SHP77 treated with DMSO at 0.1 percent for 48 hours (cell line): ENCODE measurements around the gene C2CD5.
"Not testable (repeated sequence)": the region's sequence is repeated elsewhere in the genome, so short reads cannot be mapped to it uniquely, and the experiment has no call there.

Source experiments
- DNase-seq: peaks from one replicate; lab custom pipeline; 2025; lab: John Stamatoyannopoulos, UW

The C2CD5 gene

DNA sequence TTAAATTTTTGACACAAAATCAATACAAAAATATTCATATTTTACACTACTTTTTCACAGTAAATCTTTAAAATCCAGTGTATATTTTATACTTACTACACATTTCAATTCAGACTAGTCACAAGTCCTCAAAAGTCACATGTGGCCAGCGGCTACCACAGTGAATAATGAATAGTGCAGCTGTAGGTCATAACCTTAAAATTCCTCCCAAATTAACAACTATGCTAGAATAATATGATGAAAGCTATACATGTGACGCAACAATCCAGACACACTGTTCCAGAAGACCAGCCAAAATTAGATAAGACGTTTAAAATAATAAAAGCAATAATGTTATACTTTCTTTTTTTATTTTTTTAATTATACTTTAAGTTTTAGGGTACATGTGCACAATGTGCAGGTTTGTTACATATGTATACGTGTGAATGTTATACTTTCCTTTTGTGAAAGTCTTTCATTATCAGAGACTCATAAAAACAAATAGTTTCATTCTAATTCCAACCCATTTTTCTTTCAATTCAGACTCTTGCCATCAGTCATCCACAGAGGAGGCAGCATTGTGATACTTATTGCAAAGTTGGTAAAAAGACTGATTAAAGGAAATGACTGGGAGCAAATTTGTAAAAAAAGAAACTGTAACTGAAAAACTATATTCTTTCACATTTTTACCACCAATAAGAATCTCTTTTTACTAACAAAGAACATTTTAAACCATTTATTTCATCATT lies 67.0 kb downstream of the C2CD5 start:
- DNase-seq, result no peak

DNA sequence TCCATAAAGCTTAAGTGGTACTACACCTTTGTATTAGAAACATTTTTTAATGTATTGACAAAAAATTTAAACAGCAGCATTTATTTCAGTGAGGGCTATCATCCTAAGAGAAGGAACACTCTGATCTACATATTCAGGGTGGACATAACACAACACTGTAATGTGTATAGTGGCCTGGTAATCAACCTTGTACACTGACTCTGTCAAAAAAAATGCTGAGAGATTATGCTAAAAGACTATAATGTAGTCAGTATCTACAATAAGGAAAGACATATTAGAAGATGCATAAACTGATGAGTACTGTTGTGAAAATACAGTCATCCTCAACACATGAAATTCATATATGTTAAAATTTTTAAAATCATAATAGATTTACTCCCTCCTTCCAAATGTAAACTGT lies 68.2 kb downstream of the C2CD5 start:
- no peak for DNase-seq

DNA sequence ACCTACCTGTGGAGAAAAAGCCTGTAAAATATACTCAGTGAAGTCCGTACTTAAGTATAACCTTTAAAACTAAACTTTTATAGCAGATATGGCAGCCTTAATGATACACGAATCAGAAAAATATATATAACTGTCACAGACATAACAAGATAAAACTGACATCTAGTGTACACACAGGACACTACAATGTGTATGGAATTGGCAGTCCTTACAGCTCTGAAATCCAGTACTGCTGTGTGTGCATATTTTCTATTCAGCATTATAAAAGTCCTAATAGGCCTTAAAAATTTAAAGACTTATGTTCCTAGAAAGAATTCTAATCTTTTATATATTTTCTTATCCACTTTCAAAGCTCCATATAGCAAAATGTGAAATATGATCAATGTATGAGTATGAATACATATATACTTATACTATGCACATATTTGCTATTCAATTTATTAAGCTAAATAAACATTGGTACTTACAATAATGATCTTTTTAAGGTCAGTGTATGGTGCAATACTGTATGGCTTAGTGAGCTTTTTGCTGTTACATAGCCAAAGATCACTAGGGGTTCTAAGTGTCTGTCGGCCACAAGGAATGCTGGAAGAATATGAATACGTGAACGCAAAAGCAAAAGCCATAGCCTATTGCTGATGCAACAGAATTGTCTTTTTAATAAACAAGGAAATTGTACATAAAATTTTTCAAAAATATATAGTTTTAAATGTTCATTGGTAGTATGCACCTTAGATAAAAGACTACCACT lies 69.2 kb downstream of the C2CD5 start:
- no peak for DNase-seq

DNA sequence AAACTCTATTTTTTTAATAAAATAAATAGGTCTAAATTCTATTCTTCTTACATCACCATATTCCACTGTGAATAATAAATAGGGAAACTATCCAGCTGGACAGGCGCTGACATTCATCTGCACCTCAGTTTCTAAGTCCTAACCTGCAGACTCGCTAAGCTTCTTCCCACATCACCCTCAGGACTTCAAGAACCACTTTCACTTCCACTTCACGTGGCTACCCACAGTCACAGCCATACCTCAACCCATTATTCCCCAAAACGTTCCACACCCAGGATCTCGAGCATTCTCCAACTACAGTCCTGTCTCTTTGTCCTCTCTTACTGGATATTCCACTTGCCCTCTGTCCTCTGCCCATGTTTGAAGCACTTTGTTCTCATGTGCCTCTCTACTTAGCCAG lies 71.1 kb downstream of the C2CD5 start:
- no peak for DNase-seq

DNA sequence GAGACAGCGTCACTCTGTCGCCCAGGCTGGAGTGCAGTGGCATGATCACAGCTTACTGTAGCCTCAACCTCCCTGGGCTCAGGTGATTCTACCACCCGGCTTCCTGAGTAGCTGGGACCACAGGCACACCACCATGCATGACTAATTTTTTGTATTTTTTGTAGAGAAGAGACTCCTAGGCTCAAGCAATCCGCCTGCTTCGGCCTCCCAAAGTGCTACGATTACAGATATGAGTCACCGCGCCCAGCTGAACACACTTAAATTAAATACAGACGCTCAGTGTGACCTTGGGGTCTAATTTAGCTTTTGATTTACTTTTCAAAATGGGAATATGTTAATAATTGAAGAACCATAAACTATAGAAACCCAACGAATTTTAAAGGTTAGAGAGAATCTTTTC lies 77.2 kb downstream of the C2CD5 start:
- no peak for DNase-seq

DNA sequence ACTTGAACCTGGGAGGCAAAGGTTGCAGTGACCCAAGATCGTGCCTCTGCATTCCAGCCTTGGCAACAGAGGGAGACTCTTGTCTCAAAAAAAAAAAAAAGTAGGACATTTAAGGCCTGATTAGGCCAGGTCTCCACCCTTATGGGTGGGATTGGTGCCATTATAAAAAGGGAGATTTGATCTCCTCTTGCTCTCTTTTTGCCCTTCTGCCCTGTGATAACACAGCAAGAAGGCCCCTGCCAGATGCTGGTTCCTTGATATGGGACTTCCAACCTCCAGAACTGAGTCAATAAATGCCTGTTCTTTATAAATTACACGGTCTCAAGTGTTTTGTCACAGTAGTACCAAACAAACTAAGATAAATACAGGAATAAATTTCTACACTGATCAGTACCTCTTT lies 81.0 kb downstream of the C2CD5 start:
- no peak for DNase-seq

DNA sequence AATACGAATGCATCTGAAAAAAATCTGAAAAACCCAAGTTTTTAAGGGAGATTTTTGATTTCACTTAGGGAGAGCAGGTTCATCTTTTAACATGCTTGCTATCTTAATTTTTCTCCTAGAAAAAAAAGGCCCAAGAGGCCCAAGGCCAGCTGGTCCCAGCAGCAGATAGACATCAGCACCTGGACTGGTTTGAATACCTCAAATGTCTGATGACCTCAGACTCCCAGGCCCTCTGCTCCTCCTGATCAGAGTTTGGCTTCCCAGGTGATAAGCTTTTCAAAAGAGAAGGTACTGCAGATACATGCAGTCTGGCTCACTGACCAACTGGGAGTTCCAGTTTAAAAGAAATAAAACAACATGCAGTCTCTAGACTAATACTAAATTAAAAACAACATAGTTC lies 82.6 kb downstream of the C2CD5 start:
- no peak for DNase-seq

DNA sequence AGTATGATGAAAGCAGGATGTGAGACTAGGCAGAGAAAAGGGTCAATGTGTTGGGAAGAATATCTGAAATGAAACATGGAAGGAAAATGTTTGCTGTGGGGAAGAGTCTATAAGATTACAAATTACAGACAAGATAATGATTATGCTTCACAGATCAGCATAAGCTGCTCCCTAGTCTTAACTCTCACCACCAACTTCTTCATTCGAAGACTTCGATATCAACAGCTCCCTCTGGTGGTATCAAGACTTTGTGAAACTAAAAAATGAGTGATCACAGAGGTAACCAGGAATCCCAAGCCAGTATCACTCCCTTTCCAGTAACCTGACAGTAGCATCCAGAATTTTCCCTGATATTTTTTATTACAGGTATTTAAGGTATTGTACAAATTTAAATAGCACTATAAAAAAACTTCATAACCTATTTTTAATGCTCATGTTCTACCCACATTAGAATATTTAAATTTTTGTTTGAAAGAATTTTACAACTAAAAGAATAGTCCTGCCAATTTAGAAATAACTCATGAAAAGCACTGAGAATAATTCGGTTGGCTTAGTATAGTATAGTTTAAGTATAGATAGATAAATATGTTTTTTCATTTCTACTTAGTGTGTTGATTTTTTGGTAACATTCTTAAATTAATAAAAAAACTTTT lies 84.4 kb downstream of the C2CD5 start:
- no peak for DNase-seq

DNA sequence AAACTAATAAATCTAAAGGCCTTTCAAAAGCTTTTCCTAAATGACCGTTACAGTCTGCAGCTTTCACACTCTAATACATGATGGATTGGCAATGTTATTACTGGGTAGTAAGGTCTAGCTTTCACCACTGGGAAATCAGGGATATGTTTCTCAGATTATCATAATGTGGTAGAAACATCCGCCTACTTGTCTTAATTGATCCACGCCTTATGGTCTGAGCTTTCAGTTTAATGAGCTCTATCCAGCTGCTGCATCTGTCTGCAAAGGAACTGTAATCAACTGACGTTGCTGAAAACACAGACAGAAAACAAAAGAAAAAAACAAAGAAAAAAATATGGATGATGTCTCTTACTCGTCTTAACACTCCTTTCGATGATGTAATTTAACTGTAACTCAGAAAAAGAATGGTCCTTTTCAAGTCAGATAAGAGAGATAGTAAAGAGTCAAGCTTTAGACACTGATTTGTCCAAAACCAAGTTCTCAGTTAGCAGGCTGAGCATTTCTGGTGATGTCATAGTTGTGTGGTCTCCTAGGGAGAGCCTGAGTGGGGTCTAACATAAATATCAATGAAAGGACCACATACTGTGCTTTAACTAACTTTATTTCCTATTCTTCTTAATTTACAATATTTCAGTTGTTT lies 85.9 kb downstream of the C2CD5 start:
- no peak for DNase-seq

DNA sequence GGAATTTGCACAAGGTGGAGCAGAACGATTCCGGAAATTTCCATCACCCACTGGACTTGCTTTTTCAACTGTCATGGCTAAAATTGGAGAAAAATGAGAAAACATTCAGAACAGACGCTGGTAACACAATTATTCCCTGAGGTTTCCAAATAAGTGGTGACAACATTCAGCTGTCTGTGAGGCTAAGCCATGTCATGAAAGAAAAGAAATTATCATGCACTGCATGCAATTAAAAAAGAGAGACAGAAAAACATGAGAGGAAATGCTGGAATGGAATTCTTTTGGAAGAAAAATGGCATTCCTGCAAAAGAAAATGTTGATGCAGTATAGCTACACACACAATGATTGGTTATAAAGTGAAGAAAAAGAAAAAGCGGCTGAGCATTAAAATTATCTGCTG lies 87.3 kb downstream of the C2CD5 start:
- no peak for DNase-seq

DNA sequence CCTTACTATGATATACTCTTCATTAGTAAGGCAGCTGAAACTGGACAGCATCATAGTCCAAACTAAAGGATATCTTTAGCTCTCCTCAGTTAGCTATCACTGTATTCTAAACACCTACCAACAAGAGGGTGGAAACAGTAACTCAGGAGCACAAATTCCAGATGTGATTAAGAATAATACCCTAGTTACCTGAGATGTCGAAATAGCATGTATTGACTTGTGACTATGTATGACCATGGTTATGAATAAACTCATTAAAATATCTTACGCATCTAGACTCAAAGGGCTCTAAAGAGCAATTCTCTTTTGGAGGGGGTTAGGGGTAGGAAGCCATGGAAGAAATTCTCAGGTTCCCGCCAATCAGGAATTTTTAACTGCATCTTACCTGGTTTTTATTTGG lies 90.8 kb downstream of the C2CD5 start:
- no peak for DNase-seq

DNA sequence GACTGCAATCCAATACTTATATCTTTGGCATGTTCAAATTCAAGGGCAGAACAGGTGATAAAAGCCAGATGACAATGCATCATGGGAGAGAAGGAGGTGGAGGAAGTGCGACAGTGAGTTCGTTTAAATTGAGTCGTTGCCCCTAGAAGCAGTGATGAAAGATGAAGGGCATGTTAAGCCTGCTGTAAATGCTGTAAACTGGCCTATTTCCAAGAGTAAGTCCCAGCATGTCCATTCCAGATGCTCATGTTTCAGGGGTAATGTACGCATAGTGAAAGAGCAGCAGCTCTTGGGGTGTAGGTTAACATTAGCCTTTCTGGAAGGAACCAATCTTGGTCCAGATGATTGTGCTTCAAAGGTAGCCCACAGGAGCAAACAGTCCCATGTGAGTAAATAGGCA lies 97.1 kb downstream of the C2CD5 start:
- DNase-seq, result no peak

DNA sequence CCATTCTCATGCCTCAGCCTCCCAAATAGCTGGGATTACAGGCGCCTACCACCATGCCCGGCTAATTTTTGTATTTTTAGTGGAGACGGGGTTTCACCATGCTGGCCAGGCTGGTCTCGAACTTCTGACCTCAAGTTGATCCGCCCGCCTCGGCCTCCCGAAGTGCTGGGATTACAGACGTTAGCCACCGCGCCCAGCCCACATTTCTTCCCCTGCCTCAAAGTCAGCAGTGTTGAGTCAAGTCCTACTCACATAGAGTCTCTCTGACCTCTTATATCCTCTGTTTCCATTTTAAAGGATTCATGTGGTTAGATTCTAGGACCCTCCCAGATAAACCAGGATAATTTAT lies 100.1 kb downstream of the C2CD5 start:
- DNase-seq, result not testable (repeated sequence)

DNA sequence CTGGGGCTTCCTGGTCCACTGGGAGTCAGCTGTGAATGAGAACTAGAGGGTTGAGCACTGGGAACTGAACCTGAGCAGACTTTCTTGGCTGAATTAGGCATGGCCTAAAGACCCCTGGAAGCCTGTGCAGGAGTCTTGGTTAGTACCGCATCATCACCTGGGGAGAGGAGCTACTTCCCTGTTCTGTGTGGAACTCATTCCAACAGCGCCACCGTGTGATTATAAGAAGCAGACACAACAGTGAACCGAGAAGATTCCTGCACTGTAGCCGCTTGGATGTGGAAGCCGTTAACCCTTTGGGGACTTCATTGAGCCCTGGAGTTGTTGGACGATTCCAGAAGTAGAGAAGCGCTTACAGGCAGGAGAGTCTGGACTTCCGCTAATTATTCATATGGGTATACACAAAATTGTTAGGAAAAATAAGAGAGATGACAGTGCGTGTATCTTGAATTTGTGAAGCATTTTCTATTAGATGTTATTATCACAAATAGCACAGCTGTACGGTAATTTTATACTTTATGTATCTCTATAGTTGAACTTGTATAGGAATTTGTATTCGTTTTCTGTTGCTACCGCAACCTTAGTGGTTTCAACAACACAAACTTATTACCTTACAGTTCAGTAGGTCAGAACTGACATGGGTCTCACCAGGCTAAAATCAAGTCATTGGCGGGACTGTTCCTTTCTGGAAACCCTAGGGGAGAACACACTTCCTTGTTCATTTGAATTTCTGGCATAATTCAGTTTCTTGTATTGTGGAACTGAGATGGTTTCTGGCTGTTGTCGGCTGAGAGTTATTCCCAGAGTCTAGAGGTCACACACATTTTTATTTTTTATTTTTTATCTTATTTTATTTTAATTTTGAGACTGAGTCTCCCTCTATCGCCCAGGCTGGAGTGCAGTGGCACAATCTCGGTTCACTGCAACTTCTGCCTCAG lies 100.7 kb downstream of the C2CD5 start:
- peak; percentile 2 for DNase-seq

DNA sequence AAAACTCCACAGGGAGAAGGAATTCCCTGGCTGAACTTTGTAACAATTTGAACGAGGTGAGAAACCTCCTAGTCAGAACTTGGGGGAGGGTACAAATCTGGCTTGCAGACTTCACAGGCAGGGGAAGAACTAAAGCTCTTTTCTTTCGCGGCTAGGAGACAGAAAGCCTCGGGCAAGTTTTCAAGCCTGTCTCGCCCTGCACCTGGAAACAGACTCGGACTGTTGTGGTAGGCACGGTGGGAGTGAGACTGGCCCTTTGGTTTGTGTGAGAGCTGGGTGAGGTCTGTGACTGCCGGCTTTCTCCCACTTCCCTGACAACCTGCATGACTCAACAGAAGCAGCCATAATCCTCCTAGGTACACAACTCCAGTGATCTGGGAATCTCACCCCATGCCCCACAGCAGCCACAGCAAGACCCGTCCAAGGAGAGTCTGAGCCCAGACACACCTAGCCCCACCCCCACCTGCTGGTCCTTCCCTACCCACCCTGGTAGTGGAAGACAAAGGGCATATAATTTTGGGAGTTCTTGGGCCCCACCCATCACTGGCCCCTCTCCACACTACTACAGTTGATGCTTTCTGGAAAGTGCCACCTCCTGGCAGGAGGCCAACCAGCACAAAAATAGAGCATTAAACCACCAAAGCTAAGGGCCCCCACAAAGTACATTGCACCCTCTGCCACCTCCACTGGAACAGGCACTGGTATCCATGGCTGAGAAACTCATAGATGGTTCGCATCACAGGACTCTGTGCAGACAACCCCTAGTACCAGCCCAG lies 107.1 kb downstream of the C2CD5 start:
- no peak for DNase-seq

DNA sequence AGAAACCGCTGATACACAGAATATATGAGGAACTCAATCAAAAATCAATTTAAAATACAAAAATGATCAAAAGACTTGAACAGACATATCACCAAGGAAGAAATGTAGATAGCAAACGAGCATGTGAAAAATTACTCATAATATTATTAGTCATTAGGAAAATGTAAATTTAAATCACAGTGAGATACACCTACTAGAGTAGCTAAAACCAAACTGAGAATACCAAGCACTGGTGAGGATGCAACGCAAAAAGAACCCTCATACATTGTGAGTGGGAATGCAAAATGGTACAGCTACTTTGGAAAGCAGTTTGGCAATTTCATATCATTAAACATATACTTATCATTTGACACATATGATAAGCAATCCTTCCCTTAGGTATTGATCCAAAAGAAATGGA lies 108.8 kb downstream of the C2CD5 start:
- DNase-seq, result no peak

DNA sequence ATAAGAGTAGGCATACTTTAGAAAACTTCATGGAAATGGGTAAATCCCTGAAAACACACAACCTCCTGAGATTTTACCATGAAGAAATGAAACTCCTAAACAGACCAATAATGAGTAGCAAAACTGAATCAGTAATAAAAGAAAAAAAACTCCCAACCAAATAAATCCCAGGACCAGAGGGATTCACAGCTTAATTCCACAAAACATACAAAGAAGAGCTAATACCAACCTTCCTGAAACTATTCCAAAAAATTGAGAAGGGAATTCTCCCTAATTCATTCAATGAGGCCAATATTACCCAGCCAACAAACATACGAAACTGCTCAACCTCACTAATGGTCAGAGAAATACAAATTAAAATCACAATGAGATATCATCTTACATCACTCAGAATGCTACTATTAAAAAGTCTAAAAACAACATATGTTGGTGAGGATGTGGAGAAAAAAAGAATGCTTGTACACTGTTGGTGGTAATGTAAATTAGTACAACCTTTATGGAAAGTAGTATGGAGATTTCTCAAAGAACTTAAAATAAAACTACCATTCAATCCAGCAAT lies 112.6 kb downstream of the C2CD5 start:
- no peak for DNase-seq

DNA sequence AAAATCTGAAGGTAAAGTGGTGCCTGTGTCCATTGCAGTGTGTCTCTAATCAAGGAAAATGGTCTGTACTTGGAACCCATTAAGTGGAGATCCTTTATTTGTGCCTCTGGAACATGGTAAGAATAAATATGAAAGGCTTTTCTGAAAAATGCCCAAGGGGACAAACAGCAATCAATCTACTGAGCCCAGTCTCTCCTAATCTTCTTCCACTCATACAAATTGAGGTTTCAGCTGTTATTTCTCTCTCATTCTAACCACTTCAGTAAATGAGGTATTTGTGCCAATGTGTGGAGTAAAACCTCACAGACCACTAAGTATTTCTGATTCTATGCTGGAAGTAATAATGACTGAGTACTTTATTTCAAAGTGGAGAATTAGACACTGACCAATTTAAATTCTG lies 127.5 kb downstream of the C2CD5 start:
- no peak for DNase-seq

DNA sequence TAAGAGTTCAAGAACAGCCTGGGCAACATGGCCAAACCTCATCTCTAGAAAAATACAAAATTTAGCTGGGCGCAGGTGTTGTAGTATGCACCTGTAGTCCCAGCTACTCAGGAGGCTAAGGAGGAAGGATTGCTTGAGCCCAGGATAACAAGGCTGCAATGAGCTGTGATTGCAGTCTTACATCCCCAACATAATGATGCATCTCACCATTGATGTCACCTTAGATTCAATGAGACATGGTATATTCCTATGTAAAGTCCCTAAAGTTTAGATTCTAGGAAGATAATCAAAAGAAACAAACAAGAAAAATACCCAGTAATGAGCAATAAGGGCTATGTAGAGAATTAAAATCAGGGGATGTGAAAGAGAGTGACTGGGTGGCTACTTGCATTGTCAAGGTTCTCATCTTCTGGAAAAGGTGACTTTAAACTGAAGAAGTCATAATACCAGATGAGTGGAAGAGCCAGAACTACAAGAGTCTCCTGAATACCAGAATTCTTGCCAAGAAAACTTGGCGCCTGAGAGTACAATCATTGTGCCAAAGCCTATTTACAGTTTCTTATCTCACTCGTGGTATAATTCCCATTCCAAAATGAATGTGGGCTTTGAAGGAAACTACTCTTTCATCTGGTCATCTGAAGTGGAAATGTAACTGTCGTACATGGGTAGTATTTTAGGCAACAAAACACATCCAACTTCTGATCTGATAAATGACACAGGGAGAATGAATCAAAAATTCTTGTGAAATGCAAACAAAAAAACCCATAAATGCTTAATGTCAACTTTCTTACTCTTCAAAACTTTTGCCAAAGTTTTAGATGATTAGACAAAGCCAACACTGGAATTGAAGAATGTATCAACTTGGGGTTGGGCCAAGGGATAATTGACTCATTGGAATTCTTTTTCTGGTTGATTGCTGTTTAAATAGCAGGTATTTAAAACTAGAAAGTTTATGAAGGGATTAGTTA lies 128.7 kb downstream of the C2CD5 start:
- DNase-seq, result no peak
